Transverse colon (tissue), 4 donors: ENCODE results near the gene METTL24.

Experiments
- CTCF ChIP-seq, 5 experiments: fragments of 200-600 bp in 3 of 5; fragments of 450-650 bp in 2 of 5; sonication (generic) in 3 of 5; IDR thresholded peaks; 1 replicate in 2 of 5; 2 replicates in 3 of 5; pipeline ENCODE4 v1.5.1; 2016 to 2017; ENCODE audit warnings: antibody characterized with exemption in 5 of 5, inconsistent platforms in 3 of 5, mild to moderate bottlenecking in 2 of 5, moderate library complexity in 1 of 5
- EP300 ChIP-seq: sonication (generic); formaldehyde crosslinking; IDR thresholded peaks from one replicate; pipeline ENCODE4 v1.6.1; 2017; ENCODE audit warnings: antibody characterized with exemption, low read depth
- POLR2A ChIP-seq: fragments of 450-650 bp; IDR thresholded peaks from one replicate; pipeline ENCODE4 v1.6.1; 2016; ENCODE audit warnings: antibody characterized with exemption, mild to moderate bottlenecking, moderate library complexity
- POLR2AphosphoS5 ChIP-seq, 3 donors: sonication (generic); formaldehyde crosslinking; IDR thresholded peaks; one replicate each; pipeline ENCODE4 v1.6.1; 2016; ENCODE audit warnings: antibody characterized with exemption in 3 of 3

GRCh38 chr6:110255211-110255750, 102.9 kb downstream of the METTL24 start:
- TF ChIP-seq POLR2AphosphoS5 (IDR thresholded peaks at IDR 0.05), result no peak
- no peak for TF ChIP-seq POLR2A
- no peak for TF ChIP-seq CTCF (IDR thresholded peaks at IDR 0.05)
- no peak for TF ChIP-seq EP300
